Left lung (tissue), 10 donors: ENCODE measurements around the gene ITIH3. TPM values are rescaled to one million over a fixed set of nuclear protein-coding genes. Genes with fewer than 3 reads are reported as not detected.

Source experiments
- ATAC-seq: fragments of 200-7000 bp; cut with Tn5 transposase; one replicate; pipeline ENCODE4 v1.9.1; 2020; ENCODE audit warnings: moderate library complexity
- DNase-seq, 4 donors: peaks; one replicate each; pipeline ENCODE4 v3.0.0-alpha.2; 2013 to 2020
- H3K27ac ChIP-seq, 2 donors: fragments of 200-600 bp; sonication (generic) in 1 of 2; one replicate each; pipeline versions ENCODE4 v1.5.0 to v1.8.0; 2020 to 2021
- H3K27me3 ChIP-seq, 2 donors: fragments of 200-600 bp; sonication (generic) in 1 of 2; one replicate each; pipeline versions ENCODE4 v1.5.0 to v1.8.0; 2020 to 2021
- H3K36me3 ChIP-seq, 2 donors: fragments of 200-600 bp; sonication (generic) in 1 of 2; one replicate each; pipeline versions ENCODE4 v1.5.0 to v1.8.0; 2020 to 2021
- H3K4me1 ChIP-seq, 2 donors: fragments of 200-600 bp; one replicate each; pipeline ENCODE4 v1.8.0; 2021
- H3K4me3 ChIP-seq, 2 donors: fragments of 200-600 bp; sonication (generic) in 1 of 2; one replicate each; pipeline versions ENCODE4 v1.5.0 to v1.8.0; 2020 to 2021; ENCODE audit warnings: mild to moderate bottlenecking in 1 of 2
- H3K9me3 ChIP-seq, 2 donors: fragments of 200-600 bp; sonication (generic) in 1 of 2; one replicate each; pipeline versions ENCODE4 v1.5.0 to v1.8.0; 2020 to 2021
- intact Hi-C, 2 donors: fragments of 100-400 bp; cut with DNase I; formaldehyde crosslinking; loops; one replicate each; pipeline versions ENCODE4 v1.11.2 to v1.14.2; 2022
- polyA plus RNA-seq, 6 donors: library from polyadenylated mRNA; unstranded; fragments of 120-200 nt; gene quantifications; one replicate each; pipeline ENCODE4 v1.2.1, GENCODE V29; 2013; ENCODE audit not compliant: insufficient read length in 6 of 6
- total RNA-seq, 2 donors: library from RNA; stranded (reverse); fragmentation: NEBNext Ultra II Directional; extraction: Animal tissue kit (Norgen Biotek cat#: 25700); gene quantifications; one replicate each; pipeline ENCODE4 v1.2.1, GENCODE V29; 2021
- TF ChIP-seq, protein P1 (sequence below), 2 donors: fragments of 200-600 bp; sonication (generic) in 1 of 2; IDR thresholded peaks; one replicate each; pipeline versions ENCODE4 v1.5.0 to v1.8.0; 2021; ENCODE audit warnings: antibody characterized with exemption in 2 of 2
- donor health status: DM: no; HTN: yes; CAD: no.
- donor health status: DM: no; HTN: no; CAD: no.

ITIH3 gene
- total and polyA plus RNA-seq, 8 donors = 1.5 to 5.8 (median 3.4) TPM

DNA sequence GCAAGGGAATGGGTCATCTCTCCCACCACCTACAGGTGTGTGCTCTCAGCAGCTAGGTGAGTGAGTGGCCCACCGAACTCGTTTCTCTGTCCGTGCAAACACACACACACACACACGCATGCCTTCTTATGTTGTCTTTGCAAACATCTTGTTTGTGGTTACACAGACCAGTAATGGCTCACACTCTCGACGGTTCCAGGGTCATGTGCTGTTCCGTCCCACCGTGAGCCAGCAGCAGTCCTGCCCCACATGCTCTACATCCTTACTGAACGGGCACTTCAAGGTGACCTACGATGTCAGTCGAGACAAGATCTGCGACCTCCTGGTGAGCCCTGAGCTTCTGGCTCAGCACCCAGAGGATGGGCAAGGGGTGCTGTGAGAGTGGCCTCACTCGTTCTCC is 12.9 kb upstream of the ITIH3 start:
- DNase-seq (no peak), ATAC-seq (no peak)
- no peak overlapping the region for H3K4me3 ChIP-seq
- H3K9me3 ChIP-seq = no peaks in the 10 kb centered on the region
- peaks cover 0 to 9% of the 10 kb centered on the region in 2 donors for H3K27me3 ChIP-seq
- H3K27ac ChIP-seq = no peak overlapping the region
- no peaks in the 10 kb centered on the region for H3K36me3 ChIP-seq
- intact Hi-C loops = no loop called here
- TF ChIP-seq, protein P1, sequence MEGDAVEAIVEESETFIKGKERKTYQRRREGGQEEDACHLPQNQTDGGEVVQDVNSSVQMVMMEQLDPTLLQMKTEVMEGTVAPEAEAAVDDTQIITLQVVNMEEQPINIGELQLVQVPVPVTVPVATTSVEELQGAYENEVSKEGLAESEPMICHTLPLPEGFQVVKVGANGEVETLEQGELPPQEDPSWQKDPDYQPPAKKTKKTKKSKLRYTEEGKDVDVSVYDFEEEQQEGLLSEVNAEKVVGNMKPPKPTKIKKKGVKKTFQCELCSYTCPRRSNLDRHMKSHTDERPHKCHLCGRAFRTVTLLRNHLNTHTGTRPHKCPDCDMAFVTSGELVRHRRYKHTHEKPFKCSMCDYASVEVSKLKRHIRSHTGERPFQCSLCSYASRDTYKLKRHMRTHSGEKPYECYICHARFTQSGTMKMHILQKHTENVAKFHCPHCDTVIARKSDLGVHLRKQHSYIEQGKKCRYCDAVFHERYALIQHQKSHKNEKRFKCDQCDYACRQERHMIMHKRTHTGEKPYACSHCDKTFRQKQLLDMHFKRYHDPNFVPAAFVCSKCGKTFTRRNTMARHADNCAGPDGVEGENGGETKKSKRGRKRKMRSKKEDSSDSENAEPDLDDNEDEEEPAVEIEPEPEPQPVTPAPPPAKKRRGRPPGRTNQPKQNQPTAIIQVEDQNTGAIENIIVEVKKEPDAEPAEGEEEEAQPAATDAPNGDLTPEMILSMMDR (IDR thresholded peaks at IDR 0.05) = no peak
- H3K4me1 ChIP-seq = peaks cover 0 to 8% of the 10 kb centered on the region in 2 donors

DNA sequence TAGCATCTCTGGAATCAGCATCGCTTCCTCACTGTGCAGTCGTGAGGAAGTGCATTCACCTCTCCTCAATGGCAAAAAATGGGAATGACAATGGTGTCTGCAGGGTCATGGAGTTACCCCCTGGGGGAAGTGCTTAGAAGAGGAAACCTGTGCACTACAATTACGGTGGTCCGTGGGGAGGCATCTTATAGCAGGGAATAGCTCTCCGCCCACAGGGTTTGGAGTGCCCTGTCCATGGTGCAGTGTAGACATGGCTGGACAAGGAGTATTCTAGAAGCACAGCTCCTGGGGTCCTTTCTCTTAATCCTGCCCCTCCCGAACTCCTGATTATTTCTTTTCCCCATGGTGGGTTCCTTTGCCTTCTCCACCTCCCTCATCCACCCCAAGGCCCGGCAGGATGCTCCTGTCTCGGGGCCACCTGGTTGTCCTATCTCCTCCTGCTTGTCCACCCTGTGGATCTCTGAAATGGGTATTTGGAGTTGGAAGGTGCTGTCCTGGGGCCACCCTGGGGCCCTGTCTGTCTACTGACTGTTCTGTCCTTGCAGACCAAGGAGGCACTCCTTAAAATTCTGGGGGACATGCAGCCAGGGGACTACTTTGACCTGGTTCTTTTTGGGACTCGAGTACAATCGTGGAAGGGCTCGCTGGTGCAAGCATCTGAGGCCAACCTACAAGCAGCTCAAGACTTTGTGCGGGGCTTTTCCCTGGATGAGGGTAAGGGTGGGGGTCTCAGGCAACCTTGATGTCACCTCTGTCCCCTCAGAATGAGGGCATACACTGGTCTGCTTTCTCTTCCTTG is 12.0 kb upstream of the ITIH3 start:
- TF ChIP-seq, protein P1 (IDR thresholded peaks at IDR 0.05) = no peak
- H3K4me1 ChIP-seq = peaks cover 0 to 8% of the 10 kb centered on the region in 2 donors
- no peaks in the 10 kb centered on the region for H3K9me3 ChIP-seq
- intact Hi-C loops = no loop called here
- no peak overlapping the region for H3K27ac ChIP-seq
- H3K27me3 ChIP-seq = peaks cover 0 to 9% of the 10 kb centered on the region in 2 donors
- ATAC-seq (no peak), DNase-seq (peak in 2 of 4 donors; percentile 10 to 25)
- H3K36me3 ChIP-seq = no peaks in the 10 kb centered on the region
- H3K4me3 ChIP-seq = no peak overlapping the region

DNA sequence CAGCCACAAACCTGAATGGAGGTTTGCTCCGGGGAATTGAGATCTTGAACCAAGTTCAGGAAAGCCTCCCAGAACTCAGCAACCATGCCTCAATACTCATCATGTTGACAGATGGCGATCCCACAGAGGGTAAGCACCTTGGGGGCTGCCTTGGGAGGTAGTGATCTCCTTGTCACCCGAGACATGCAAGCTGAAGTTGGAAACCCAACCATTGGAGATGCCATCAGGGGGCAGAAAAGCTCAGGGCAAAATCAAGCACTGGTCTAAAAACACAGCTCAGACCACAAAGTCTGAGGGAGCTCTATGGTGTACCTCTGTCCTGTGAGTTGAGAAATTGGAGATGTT is 11.4 kb upstream of the ITIH3 start:
- Histone ChIP-seq H3K27ac (no peak overlapping the region), H3K27me3 (peaks cover 0 to 9% of the 10 kb centered on the region in 2 donors), H3K4me3 (no peak overlapping the region), H3K4me1 (peaks cover 0 to 8% of the 10 kb centered on the region in 2 donors), H3K9me3 (no peaks in the 10 kb centered on the region), H3K36me3 (no peaks in the 10 kb centered on the region)
- intact Hi-C loops = no loop called here
- DNase-seq (peak in 1 of 4 donors; percentile 11), ATAC-seq (no peak)
- TF ChIP-seq, protein P1 (IDR thresholded peaks at IDR 0.05) = no peak

DNA sequence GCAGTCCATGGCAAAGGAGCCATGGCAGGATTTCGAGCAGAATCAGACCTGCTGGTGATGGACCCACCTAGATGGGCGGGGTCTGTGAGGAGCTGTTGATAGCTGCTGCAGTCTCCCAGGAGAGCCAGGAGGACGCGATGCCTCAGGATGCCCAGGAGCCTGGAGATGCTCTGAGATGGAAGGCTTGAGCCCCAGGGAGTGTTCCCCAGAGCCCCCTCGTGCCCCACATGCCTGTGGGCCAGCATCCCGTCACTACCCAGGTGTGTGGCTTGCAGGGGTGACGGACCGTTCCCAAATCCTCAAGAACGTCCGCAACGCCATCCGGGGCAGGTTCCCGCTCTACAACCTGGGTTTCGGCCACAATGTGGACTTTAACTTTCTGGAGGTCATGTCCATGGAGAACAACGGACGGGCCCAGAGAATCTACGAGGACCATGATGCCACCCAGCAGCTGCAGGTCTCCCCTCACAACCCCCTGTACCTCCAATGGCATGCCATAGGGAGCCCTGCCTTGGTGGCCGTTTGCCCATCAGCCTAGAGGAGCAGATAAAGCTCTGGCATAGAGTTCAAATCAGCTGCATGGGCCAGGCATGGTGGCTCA is 10.5 kb upstream of the ITIH3 start:
- Histone ChIP-seq H3K9me3 (no peaks in the 10 kb centered on the region), H3K27ac (no peak overlapping the region), H3K36me3 (no peaks in the 10 kb centered on the region), H3K4me3 (no peak overlapping the region), H3K4me1 (peaks cover 0 to 6% of the 10 kb centered on the region in 2 donors), H3K27me3 (peaks cover 0 to 9% of the 10 kb centered on the region in 2 donors)
- intact Hi-C loops = no loop called here
- TF ChIP-seq, protein P1 (IDR thresholded peaks at IDR 0.05) = no peak
- ATAC-seq (no peak), DNase-seq (peak in 1 of 4 donors; percentile 61)

DNA sequence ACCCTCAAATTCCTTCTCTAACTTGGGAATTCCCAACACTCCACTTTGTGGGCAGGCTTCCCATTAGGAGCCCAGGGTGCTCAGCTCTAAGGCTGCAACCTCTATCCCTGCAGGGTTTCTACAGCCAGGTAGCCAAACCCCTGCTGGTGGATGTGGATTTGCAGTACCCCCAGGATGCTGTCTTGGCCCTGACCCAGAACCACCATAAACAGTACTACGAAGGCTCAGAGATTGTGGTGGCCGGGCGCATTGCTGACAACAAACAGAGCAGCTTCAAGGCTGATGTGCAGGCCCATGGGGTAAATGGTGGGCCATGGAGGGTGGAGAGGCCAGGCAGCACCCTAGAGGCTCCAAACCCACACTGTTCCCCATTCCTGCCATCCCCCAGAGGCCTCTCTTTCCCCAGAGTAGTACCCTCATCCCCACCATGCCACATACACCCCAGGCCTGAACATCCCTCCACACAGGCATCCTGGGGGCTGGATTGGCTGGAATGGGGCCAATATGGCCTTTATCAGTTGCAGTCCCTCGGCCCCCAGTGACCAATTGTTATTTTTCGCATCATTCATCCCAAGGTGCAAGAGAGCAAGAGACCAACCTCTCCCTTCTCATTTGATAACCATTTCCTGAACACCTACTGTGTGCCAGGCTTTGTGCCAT is 9.5 kb upstream of the ITIH3 start:
- Histone ChIP-seq H3K36me3 (no peaks in the 10 kb centered on the region), H3K4me1 (no peaks in the 10 kb centered on the region), H3K9me3 (no peaks in the 10 kb centered on the region), H3K27me3 (peaks cover 0 to 9% of the 10 kb centered on the region in 2 donors), H3K27ac (no peak overlapping the region), H3K4me3 (no peak overlapping the region)
- TF ChIP-seq, protein P1 (IDR thresholded peaks at IDR 0.05) = no peak
- DNase-seq (peak in 2 of 4 donors; percentile 17 to 19), ATAC-seq (no peak)
- intact Hi-C loops = no loop called here
